Measurements from ENCODE around the gene USP25.
"Not testable (repeated sequence)": the region's sequence is repeated elsewhere in the genome, so short reads cannot be mapped to it uniquely, and the experiment has no call there.

The USP25 gene

DNA sequence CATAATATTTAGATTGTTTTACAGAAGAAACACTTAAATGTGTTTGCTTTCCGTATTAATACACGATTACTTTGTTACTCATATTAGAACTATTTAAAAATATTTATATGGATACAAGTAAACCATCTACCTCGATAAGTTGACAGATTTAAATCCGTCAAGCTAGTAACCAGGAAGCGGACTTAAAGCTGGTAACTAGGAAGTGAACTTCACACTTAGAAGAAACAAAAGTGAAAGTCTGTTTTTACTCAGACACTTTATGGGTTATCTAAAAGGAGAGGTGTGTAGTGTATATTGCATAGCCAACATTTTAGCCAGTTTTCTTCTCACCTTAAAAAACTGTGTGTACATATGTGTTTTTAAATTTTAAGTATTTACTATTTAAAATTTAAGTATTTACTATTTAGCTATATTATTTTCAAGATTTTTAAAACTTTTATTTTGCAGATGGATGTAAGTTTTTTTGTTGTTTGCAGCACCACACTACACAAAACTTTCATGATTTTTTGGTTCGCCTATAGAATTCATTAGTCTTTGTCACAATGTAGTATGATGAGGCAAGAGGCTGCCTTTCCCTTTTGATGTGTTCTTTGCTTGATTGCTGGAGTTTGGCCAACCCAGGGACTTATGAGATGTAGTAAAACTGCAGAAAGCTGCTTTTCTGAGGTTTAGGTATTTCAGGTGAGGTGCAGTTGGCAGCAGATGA is 2.7 kb downstream of the USP25 start:
- no peak for DNase-seq

DNA sequence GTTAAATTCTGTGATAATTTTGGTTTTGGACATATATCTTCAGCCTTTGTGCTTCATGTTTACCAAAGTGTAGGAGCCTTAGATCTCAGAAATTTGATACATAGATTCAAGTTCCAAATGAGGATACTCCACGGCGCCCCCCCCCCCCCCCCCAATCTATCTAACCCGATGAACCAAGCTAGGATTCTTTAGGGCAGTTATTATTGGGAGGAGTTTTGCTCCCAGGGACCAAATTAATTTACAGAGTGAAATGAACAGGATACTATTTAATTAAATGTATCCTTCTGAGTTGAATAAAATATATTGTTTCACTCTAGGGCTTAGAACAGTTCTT is 3.2 kb downstream of the USP25 start:
- no peak for DNase-seq

DNA sequence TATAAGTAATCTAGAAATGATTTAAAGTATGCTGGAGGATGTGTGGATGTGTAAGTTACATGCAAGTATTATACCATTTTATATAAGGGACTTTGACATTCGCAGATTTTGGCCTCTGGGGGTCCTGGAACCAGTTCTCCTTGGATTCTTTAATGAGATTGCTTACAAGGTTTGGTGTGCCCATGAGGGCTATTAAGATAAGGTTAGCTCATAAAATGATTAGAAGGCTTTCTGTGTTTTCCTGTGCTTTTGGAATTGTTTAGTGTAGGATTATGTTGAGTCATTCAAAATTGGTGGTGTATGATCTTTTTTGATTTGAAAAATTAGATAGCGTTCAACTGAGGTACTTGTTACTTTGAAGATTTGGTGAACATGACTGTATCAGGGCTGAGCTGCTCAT is 5.6 kb downstream of the USP25 start:
- no peak for DNase-seq

DNA sequence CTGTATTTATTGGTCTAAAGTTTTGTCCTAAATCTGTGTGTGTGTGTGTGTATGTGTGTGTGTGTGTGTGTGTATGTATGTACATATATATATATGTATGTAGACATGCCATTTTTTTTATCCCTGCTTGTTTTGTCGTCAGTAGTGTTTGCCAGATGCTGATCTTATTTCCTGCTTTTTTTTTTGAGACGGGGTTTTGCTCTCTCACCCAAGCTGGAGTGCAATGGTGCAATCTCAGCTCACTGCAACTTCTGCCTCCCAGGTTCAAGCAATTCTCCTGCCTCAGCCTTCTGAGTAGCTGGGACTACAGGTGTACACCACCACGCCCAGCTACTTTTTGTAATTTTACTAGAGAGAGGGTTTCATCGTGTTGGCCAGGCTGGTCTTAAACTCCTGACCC is 6.1 kb downstream of the USP25 start:
- not testable (repeated sequence) for DNase-seq

DNA sequence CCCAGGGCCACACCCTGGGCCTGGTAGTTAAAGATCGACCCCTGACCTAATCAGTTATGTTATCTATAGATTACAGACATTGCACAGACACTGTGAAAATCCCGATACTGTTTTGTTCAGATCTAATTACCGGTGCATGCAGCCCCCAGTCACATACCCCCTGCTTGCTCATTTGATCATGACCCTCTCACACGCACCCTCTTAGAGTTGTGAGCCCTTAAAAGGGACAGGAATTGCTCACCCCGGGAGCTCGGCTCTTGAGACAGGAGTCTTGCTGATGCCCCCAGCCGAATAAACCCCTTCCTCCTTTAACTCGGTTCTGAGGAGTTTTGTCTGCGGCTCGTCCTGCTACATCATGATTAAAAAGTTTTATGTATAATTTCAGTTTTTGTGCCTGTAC is 9.0 kb downstream of the USP25 start:
- DNase-seq, result not testable (repeated sequence)

DNA sequence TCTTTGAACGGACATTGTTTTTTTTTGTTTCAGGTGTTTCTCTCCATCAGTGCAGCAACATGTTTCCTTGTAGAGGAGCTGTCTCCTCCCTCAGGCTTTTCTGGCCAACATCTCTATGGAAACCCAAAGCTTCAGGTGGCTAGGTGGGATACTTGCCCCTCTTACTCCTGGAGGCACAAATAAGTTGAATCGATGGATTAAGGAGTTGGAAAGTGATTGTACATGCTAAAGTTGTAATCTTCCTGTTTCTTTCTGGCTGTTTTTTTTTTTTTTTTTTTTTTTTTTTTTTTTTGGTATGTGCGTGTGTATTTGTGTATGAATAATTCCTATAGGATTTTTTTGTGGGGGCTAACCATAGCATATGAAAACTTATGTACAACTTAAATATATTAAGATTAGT is 10.6 kb downstream of the USP25 start:
- DNase-seq, result no peak

DNA sequence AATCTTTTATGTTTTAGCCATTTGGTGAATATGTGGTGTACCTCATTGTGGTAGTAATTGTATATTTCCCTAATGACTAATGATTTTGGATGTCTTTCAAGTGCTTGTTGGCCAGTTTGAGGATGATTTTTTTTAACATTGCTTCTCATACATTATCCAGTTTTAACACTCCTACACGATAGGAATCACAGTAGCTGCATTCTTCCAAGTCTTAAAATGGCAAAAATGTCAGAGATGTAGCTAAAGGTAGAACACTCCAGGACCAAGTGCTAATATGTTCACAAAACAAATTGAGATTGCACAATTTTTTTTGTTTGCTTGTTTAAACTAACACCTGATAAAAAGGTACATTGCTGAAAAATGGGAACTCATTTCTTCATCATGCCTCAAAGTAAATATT is 11.7 kb downstream of the USP25 start:
- DNase-seq, result no peak

DNA sequence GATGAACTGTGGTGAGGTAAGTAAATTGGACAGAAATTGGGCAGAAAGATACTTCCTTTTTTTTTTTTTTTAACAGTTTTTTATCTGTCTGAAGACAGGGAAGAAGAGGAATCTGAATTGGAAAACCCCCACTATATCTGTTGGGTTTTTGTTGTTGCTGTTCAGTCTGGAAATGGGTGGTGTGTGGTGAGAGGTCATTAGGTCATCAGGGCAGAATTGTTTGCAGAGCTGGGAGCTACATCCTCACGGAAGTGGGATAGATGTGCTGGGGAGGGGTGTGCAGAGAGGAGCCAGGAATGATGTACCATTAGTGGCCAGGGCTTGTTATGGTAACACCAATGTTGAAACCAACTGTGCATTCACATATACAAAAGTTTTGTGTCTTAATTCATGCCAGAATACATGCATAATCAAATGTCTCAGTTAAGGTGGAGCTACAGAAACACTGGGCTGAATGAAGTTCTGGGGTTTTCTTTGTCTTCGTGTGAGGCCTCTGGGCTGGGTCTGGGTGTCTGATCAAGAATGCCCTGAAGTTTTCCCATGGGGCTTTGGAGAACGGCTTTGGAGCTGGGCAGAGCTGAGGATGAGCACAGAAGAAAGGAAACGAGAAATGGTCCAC is 12.4 kb downstream of the USP25 start:
- DNase-seq, result no peak

DNA sequence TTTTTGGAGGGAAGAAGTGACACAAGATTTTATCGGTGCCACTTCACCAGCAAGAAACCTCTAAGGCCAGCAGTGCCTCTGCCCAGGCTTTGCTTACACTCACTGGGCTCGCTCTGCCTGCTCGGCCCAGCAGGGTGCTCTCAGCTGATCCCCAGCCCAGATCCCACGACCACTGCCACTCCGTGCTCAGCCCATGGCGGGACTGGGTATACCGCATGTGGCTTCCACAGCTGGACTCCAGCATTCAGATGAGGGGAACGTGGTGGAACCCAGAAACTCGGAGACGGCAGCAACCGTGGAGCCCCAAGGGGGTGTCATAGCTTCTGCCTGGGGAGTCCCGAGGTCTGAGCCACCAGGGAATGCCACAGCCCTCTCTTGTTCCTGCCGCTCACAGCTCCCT is 12.9 kb downstream of the USP25 start:
- DNase-seq, result no peak

DNA sequence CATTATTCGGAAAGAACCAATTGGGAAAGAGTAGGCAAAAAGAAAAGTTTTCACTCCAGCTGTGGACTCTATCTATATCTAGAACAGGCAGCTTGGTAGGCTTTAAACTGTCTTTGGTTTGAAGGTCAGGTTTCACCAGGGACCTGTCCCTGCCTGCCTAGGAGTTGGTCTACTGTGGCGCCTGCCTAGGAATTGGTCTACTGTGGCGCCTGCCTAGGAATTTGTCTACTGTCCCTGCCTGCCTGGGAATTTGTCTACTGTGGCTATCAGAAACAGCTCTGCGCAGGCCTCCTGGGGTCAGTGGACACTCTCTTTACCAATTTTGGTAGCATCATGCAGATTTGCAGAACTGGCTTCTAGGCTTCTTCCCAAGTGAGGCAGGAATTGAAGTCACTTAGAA is 13.8 kb downstream of the USP25 start:
- DNase-seq, result no peak

DNA sequence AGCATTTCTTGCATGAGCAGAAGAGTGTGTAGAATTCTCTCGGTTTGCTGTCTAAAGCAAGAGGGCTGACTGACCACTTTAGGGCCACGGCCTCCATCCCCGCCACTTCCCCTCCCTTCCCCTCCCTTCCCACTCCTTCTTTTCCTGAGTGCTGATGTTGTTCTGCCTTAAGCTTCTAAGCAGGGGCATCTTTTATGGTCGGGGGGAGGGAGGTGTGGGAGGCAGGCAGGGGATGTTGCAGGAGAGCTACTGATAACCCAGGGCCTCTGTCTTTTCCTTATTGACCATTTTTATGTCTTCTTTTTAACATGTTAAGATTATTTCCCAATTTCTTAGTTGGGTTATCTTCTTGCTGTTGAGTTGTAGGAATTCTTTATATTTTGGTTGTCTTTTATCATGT is 15.1 kb downstream of the USP25 start:
- DNase-seq, result no peak

DNA sequence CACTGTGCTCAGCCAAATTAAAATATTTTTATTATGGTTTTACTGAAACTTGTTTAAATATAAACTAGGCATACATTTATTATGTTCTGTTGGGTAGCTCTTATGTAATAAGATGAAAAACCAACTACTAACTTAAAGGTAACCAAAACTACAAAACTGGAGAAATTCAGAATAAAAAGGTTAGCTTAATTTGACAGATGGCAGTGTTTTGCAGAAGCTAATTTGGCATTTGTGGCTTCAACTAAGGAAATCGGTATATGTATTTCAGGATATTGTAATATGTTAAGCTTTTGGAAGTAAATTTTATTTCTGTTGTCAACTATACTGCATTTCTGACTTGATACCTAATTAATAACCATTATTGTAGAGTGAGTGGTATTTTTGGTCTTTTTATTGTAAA is 18.8 kb downstream of the USP25 start:
- DNase-seq, result no peak

DNA sequence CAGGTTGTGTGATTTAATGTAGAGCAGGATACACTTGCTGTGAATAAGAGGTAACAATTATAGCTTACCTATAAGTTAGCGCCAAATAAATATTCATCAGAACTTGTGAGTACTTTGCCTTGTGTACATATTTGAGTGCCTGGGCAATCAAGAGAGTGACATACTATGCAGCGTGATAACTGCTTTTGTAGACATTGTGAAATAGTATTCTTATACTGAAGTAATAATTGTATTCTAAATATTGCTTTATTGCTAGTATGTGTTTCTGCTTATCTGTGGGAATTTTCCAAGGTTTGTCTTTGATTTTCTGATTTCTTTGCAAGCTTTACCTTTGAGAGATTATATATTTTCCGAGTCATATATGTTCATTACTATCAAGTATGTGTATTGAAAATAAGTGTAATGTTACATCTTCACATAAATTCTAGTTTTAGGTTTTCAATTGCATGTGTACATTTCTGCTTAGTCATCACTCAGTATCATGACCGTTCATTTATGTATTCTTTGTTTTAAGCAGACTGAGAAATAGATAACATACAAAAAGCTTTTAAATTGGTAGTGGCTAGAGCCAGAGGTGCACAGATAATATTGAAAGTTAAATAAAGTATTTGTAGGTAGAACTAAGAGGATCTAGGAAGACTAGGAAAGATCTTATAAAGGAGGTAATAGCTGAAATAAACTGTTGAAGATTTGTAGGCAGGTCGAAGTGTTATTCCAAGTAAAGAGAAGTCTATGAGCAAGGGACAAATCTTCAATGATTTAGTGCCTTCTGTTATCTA is 19.5 kb downstream of the USP25 start:
- no peak for DNase-seq

DNA sequence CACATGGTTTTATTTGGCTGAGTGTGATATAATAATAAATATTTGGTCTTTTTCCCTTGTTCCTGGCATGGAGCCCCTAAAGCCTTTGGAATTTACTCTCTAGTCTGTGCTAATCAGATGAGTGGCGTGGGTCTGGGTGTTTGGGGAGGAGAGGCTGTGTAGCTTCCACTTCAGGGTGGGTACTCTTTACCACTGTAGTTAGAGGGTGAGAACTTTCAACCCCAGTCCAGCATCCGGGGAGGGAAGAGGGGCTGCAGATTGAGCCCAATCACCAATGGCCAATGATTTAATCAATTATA is 20.0 kb downstream of the USP25 start:
- DNase-seq, result no peak

DNA sequence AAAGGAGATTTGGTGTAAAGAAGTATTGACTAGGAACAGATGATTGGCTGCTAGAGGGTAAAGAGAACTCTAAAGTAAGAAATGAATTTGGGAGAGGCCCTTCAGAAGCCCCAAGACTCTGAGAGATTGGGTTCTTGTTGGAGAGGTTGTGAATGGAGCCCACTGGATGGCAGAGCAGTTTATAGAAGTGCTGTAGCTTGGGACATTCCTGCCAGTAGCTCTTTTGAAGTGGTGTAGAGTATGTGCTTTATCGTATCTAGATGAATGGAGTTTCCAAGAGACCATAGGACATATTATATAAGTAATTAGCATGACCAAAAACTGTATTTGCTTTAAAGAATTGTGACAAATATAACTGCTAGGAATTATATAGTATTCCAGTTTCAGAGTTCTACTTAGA is 21.3 kb downstream of the USP25 start:
- DNase-seq, result no peak

DNA sequence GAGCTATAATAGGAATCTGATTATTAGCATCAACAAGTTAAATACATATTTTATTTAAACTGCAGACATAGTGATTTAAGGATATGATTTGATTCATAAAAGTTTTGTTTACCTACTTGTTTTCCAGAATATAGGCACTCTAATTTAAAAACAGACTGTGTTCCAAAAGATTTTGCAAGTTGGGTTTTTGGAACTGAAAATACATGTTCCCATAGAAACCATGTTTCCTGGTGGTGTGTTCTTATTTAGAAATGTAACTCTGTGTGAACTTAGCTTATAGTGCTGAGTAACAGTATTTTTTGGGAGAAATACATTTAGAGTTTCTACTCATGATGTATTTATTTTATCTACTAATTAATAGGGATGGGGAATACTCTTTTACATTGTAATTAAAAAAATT is 21.8 kb downstream of the USP25 start:
- no peak for DNase-seq

DNA sequence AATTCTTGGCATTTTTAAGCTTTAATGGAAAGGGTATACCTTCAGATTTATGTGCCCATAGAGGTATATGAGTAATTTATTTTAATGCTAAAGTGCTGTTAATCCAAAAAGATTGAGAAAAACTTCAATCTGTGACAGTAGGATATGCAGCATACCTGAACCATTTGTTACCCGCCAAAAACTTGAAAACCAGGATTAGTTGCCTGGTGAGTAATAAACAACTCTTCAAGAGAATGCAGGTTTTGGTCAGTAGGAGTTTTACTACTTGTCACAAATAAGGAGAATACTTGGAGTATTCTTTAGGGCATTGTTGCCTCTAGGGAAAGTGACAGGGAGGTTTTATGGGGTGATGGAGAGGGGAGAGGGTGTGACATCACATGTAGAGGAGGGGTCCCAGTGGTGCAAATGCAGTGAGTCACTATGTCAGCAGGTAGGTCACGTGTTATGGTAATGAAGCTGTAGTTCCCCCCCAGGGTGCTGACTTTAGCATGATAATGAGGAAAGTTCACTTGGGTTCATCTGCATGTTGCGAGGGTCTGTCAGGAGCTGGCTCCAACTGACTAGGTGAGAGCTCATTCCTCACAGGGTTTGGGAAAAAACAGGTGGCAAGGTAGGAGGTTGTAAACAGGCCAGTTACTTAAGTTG is 23.1 kb downstream of the USP25 start:
- DNase-seq, result no peak

DNA sequence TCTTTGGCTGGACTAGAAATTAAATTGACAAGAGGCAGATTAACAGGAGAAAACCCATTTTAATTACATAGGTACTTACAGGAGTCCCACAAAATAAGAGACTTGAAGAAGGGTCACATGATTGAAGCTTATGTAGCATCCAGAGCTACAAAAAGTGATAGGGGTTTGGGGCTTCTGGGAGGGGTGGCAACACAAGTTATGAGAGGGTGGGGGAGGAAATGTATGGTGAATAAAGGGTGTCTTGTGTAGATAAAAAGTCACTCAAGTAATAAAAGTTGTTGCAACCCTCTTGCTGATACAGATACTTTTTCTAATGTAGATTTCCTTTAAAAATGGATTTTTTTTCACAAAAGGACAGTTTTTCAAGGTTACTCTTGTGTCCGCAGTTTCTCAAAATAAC is 24.0 kb downstream of the USP25 start:
- no peak for DNase-seq

DNA sequence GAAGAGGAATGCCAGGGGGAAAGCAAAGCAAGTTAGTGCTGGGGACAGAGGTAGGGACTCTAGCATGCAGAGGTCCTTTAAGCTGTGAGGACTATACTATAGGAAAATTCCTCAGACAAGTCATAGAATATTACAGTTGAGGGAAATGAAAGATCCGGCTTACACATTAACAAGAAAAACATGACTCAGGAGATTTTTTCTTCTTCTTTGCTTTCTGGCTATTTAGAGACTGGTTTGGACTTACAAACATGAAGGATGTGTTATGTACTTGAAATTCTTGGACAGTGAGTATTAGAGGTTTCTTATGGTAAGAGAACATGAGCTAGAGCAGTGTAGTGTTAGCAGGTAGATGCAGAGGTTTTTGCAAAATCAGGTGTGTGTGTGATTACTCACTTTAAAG is 24.9 kb downstream of the USP25 start:
- no peak for DNase-seq

DNA sequence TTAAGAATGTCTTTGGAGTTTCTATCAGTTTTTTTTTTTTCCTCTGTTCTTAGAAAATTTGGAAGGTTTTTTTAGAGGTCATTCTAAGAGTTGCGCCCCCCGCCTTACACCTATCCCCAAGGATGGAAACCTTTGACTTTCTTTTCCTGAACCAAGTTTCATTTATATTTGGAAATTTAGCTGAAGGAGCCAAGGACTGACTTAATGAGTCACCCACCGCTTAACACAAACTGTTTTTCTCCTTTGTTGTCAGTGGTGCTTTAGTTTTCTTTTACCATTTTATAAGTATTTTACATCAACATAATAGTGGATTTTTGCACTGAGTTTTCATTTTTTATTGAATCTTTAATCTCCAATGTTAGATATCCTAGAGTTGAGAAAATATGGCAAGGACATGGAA is 25.3 kb downstream of the USP25 start:
- no peak for DNase-seq

DNA sequence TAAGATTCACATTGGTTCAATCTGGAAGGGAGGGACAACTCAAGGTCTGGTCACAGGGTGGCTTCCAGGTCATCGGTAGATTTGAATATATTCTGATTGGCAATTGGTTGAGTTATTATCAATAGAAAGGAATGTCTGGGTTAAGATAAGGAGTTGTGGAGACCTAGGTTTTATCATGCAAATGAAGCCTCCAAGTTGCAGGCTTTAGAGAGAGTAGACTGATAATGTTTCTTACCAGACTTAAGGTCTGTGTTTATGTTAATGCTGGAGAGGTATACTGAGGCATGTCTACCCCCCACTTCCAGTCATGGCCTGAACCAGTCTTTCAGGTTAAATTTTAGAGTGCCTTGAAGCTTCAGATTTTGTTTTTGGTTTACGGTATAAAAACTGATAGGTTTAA is 29.7 kb downstream of the USP25 start:
- DNase-seq, result no peak

DNA sequence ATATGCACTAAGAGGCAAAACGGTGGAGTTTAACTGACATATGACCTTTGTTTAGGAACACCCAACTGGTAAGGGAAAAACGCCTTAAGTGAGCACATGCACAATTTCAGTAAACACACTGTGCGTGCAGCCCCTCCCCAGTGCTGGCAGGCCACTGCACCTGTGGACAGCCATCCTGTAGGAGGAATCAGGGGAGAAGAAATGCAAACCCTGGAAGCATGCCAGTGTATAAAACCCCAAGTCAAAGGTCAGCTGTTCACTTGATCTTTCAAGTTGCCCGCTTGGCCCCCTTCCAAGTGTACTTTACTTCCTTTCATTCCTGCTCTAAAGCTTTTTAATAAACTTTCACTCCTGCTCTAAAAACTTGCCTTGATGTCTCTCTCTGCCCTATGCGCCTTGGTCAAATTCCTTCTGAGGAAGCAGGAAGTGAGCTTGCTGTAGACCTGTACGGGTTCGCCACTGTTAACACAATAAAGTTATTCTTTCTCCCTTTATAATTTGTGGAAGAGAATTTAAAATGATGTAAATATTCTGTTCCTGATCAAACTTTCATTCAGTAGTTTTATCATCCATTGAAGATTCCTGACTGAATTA is 31.8 kb downstream of the USP25 start:
- DNase-seq, result no peak

DNA sequence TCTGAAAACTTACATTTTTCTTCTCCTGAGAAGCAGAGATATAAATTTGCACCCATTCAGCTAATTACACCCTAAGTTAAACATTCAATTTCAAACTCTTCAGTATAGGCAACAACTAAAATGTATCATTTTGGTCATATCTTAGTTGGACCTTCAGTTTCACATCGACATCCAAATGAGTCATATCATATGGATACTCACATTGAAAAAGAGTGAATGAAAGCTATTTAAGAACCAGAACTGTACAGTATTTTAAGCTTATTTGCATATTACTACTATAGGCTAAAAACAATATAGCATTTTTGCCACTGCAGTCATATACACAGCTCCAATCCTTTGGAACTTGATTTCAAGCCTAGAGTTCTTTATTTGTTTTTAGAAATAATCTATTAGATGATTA is 33.6 kb downstream of the USP25 start:
- DNase-seq, result no peak

DNA sequence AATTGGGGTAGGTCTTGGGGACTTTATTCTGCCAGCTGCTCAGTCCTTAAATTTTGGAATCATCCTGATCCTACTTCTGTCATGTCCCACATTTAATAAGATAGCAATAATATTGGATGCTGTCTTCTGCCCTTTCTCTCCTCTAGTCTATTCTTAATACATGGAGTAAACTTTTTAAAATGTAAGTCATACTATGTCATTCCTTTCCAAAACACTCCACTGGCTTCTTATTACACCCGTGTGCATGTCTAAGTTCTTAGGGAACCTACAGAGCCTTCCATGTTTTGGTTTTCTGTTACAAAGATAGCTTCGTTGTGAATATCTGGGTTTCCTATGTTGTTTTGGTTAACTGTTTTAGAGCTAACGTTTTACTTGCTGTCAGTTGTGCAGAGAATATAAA is 35.1 kb downstream of the USP25 start:
- no peak for DNase-seq

All from activated naive CD4-positive, alpha-beta T cell treated with anti-CD3 and anti-CD28 coated beads, Interleukin-2, amount 50 U/mL, for 16 hours (primary cell).